ENCODE results near the gene LINS1.
A peak's percentile ranks its signal among the peaks of the same experiment; 100 is the strongest.

LINS1 gene, protein sequence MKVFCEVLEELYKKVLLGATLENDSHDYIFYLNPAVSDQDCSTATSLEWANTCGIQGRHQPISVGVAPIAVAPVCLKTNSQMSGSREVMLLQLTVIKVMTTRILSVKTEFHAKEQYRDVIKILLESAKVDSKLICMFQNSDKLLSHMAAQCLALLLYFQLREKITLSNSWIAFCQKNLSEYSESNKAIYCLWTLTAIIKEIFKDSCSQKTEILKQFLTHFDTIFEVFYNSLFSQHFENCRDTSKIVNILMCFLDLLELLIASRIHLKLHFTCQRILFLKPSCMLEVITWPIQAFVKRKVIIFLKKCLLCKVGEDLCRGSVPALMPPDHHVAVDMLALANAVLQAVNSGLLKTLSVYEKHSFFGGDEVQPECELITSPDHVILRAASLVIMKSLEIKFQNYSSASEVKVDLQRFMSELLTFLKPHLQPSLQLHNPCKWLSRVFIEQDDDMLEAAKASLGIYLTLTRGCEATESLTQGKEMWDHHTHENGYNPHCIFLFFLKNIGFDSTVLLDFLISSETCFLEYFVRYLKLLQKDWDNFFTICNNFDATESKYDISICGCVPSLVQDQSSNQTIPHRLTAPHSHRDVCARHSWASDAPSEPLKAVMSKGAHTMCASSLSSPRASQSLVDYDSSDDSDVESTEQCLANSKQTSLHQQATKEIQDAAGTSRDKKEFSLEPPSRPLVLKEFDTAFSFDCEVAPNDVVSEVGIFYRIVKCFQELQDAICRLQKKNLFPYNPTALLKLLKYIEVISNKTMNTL

DNA sequence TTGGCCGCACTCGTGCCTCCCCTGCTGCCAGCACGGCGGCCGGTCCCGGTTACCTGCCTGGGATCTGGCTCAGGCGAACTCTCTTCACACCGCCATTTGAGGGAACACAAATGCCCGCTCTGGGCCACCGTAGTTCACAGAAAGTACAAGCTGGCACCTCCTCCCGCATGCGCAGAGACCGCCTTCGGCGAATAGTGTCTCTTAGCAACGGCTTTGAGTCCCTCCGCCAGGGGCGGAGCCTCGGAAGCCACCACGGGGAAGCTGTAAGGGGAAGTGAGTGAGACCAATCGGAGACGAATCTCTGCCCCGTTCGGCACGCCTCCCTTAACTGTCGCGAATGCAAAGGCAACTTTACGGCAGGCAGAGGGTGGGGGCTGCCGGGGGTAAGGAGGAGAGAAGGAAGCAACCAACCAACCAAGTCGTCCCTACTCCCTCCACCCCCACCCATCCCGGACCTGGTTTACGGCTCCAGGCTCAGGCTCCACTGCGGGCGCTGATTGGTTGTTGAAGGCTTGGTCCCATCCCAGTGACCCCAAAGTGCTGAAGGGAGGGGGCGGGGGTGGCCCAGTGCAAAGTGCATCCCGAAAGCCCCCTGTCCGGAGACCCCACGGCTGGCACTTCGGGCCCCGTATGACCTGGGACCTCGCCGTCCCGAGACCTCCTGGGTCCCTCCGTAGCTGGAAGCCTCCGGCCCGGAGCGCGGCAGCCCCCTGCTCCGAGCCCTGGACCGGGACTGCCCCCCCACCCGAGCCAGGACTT, at the start of gene LINS1, which contains the start of gene ASB7:
Gene LINS1 (minus strand): TSS at position 121 of the 759 bp plus-strand sequence. CDS start 21,342 bp downstream, outside the sequence.
Gene ASB7 (plus strand): TSS at position 526 of the 759 bp plus-strand sequence. CDS start 9,628 bp downstream, outside the sequence.
- peak; percentile 100 for DNase-seq

GRCh38 chr15:100651253-100651652, 49.3 kb upstream of the LINS1 start:
- no peak for DNase-seq

DNA sequence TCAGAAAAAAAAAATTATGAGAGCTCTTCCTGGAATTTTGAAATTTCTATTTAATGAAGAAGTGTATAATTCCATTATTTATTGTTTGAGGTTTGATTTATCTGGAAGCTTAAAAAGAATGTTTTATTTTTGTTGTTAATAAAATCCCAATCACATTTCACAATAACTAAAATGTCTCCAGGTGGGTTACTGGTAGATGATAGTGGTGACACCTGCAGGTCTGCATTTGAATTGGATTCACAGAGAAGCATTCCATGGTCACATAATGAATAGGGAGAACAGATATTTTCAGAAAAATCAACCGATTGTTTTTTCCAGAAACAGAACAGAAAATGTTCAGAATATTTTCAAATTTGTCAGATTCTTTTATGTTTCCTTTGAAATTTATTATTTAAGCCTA, 48.7 kb upstream of the LINS1 start:
- DNase-seq, result no peak

DNA sequence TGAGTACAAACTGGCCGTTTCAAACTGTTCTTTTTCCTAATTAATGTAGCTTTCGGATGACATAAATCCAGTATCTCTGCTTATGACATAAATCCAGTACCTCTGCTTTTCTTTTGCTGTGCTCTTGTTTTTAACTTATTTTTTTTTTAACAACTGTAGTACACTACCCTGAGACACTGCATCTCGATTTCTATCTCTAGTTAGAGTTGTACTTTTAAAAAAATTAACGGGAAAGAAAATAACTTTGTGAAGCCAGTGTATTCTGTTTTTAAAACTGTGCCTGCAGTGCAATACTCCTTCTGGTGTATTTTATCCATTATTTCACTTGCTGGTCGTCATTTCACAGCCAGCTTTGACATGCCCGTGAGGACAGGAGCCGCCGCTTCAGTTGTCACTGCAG, 47.0 kb upstream of the LINS1 start:
- no peak for DNase-seq

GRCh38 chr15:100645671-100646070, 43.7 kb upstream of the LINS1 start:
- no peak for DNase-seq

- no peak for DNase-seq
These were observed 41.0 kb upstream of the LINS1 start for GRCh38 chr15:100642950-100643338.

- DNase-seq, result no peak
These were observed 40.4 kb upstream of the LINS1 start for GRCh38 chr15:100642213-100642949.

DNA sequence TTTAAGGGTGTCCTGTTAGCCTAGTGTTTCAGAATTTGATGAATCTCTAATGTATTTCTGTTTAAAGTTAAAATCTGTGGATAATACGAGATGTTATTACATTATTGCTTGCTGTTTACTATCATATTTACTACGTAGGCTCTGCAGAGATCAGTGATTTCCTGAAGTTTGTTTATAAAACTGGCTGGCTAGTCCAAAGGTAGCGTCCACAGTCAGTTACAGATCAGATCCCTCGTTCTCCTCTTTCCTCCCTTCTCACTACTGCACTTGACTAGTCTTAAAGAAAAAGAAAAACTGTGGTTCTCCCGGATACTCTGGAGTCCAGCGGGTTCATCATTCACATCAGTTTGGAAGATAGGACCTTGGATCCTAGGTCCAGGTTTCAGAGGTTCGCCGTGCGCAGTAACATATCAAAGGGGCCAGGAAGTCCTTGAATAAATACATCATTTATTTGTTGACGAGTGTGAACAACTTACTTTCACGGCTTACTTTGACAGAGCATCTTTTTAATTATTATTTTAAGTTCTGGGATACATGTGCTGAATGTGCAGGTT, 36.3 kb upstream of the LINS1 start:
- DNase-seq, result no peak

GRCh38 chr15:100635406-100636071, 33.6 kb upstream of the LINS1 start:
- no peak for DNase-seq

- DNase-seq, result no peak
These were observed 31.7 kb upstream of the LINS1 start for GRCh38 chr15:100633763-100634075.

DNA sequence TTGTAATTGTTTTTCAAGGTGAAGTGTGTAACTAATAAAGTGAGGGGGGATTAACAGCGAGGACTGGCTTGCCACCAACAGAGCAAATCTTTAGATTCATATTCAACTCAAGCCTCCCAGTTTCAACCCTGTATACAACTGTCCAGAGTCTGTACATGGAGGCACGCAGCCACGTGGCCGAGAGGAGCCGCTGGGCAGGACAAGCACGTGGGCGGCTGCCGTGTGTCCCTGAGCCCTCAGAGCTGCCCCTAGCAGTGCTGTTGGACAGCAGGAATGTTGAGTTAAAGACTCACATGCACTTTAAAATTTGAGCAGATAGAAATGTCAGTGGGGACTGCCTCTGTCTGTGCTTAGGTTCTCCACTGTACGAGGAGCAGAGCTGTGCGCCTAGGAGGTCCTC, 29.8 kb upstream of the LINS1 start:
- DNase-seq, result no peak

DNA sequence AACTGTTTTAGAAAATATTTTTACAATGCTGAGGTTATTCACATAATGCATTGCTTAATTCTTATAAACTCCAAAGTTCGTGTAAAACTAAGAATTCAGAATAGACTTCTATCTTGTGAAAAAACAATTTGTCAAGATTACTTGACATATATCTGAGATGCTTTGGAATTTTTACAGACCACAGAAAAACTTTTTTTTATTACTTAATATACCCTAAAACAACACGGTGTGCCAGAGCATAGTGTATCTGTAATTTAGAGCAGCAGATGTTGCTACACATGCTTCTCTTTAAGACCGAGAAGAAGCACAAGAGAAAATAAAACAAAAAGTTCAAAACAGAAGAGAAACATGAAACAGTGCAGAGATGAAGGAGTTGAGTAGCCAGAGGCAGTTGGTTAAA, 26.8 kb upstream of the LINS1 start:
- DNase-seq, result no peak

DNA sequence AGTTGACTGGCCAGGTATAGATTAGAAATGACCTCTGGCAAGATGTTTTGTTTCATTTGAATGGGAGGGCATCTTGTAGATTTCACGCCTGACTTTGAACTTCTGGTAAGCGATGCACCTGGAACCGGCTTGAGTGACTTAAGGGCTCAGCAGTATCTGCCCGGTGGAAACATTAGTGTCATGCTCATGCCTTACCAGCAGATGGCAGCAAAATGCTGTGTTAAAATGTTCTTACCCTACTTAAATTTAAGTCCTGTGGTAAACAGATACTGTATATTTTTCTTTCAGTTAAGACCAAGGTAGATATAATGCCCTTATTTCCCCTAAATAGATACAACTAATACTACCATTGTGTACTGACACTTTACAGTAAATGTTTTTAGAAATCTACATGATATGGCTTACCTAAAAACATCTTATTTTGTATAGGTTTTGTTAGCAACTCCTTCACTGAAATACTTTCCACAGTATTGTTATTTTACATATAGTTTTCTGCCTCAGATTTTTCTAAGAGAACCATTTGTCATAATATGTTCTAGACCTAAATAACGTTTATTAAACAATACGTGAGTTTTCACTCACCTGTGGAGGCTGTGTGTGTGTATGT, 25.9 kb upstream of the LINS1 start:
- peak; percentile 31 for DNase-seq

DNA sequence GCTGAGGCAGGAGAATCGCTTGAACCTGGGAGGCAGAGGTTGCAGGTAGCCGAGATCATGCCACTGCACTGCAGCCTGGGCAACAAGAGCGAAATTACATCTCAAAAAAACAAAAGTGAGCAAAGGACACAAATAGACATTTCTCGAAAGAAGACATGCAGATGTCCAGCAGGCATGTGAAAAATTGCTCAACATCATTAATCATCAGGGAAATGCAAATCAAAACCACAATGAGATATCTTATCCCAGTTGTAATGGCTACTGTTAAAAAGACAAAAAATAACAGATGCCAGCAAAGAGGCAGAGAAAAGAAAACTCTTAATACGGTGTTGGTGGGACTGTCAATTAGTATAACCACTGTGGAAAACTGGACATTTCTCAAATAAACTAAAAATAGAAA, 21.3 kb upstream of the LINS1 start:
- no peak for DNase-seq

- no peak for DNase-seq
These were observed 14.7 kb upstream of the LINS1 start for GRCh38 chr15:100616700-100617099.

GRCh38 chr15:100615801-100616200, 13.8 kb upstream of the LINS1 start:
- DNase-seq, result no peak

DNA sequence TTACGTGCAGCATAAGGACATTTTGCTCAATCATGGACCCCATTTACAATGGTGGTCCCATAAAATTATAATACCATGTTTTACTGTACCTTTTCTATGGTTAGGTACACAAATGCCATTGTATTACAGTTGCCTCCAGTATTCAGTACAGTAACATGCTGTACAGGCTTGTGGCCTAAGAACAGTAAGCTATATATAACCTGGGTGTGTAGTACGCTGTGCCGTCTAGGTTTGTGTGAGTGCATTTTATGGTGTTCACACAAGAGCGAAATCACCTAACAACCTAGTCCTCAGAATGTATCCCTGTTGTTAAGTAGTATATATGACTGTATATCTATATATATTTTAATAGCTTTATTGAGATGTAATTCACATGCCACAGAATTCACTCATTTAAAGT, 12.9 kb upstream of the LINS1 start:
- DNase-seq, result no peak

DNA sequence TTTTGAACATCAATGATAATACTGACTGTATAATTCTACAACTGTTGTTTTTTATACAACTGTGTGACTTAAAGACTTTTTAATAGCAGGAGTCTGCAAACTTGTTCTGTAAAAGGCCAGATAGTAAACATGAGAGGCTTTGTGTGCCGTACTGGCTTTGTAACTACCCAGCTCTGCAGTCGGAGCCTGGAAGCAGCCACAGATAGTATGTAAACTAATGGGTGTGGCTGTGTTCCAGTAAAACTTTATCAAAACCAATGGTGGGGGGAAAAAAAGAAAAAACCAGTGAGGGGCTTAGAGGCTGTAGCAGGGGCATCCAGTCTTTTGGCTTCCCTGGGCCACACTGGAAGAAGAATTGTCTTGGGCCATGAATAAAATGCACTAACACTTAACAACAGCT, 12.4 kb upstream of the LINS1 start:
- no peak for DNase-seq

- DNase-seq, result no peak
These were observed 11.2 kb upstream of the LINS1 start for GRCh38 chr15:100613208-100613607.

- no peak for DNase-seq
These were observed 10.6 kb upstream of the LINS1 start for GRCh38 chr15:100612539-100612938.

DNA sequence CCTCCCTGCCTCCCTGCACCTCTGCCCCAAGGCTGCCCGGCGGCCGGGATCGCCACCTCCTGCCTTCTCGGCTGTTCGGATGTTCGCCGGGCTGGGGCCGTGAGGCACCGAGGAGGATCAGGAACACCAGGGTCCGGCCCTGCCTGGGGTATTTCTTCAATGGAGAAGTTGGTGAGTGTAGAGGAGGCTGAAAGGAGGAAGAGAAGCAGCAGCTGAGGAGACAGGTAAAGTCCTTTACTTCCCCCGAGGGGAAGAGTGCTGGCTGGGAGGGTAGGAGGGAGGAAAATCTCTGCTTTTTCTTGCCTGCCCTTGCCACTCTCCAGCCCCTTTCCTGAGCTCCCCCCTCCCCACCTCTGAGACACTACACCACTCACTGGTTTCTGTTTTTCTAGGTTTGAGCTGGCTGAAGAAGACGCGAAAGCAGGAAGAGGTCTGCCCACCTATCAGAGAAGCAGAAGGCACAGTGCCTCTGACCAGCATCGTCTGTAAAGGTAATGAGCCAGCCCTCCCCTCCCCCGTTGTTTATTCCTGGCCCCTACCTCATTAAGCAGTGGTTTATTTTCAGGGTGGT, 924 bp upstream of the LINS1 start:
- DNase-seq, result peak; percentile 37

All from stimulated activated naive CD4-positive, alpha-beta T cell treated with Interleukin-2 at 50 U/mL for 16 hours (primary cell).